HEK293T (cell line): ENCODE data around the gene MPP3.

Experiments used
- ELF4 ChIP-seq: fragments of 450-650 bp; IDR thresholded peaks from 2 replicates; pipeline ENCODE4 v1.6.1; 2017; ENCODE audit warnings: antibody characterized with exemption
- FOXK2 ChIP-seq: fragments of 450-650 bp; IDR thresholded peaks from 2 replicates; pipeline ENCODE4 v1.6.1; 2016; ENCODE audit warnings: mild to moderate bottlenecking
- HDGF ChIP-seq: fragments of 450-650 bp; IDR thresholded peaks from 2 replicates; pipeline ENCODE4 v1.6.1; 2017; ENCODE audit warnings: antibody characterized with exemption, borderline replicate concordance
- SP1 ChIP-seq: fragments of 450-650 bp; IDR thresholded peaks from 2 replicates; pipeline ENCODE4 v1.6.1; 2017

DNA sequence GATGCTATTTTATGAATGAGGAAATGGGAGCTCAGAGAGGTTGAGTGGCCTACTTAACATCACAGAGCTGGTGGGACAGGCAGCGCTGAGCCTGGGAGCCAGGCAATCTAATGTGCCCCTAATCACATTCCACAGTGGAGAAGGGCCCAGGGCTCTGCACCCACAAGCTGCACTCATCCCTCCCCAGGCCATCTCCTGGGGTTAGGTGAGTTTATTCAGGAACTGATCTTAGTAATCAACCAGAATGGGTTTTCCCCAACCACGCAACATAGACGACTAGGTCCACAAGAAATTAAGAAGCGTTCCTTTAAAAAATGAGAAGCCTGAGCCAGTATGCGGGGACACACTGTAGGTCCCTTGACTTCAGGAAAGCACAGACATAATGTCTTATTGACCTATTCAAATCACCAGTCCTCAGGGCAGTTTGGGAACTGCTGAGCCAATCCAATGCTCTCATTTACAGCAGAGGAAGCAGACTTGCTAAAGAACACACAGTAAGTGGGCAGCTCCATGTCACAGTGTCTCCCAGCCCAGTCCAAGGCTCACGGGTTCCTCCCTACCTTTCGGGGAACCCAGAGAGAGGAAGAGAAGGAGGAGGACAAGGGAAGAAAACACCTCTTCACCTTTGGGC is 2.3 kb downstream of the MPP3 start:
- TF ChIP-seq ELF4: no peak
- TF ChIP-seq SP1: no peak
- no peak for TF ChIP-seq FOXK2
- TF ChIP-seq HDGF: no peak
